ENCODE measurements around the gene SCD5.

Gene SCD5

DNA sequence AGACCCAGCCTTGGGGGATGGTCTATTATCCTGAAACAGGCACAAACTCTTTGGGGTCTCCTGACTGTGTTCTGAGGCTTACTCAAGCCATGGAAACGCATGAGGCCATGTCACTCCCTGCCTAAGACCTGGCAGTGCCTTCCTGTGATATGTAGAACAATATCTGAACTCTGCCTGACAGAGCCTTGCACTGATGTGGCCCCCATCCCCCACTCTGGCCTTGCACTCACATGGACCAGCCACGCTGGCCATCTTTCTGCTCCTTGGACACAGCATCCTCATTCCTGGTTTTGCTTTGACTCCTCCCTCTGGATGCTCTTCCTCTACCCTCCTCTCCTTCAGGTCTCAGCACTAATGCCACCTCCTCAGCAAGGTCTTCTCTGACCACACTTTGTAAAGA lies 100.2 kb downstream of the SCD5 start:
- no peak for DNase-seq (ENCODE audit: extremely low spot score, insufficient read length, low read depth)
- no peak for FAIRE-seq

DNA sequence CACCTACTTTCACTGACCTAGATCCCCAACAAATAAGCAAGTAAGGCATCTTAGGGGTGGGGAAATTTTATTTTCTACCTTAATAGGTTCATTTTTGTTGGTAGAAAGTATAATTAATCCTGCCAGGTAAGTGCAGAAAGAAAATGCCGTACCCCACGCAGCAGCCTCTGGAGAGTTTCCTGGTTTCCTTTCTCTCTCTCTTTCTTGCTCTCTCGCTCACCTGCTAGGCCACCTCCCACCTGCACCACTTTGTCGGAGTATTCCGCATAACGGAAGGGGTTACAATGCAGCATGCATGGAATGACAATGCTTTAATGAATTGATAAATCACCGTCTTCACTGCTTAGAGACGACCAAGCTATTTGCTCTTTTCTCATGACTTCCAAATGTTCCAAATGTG lies 101.0 kb downstream of the SCD5 start:
- FAIRE-seq: no peak
- DNase-seq (ENCODE audit: extremely low spot score, insufficient read length, low read depth): no peak

DNA sequence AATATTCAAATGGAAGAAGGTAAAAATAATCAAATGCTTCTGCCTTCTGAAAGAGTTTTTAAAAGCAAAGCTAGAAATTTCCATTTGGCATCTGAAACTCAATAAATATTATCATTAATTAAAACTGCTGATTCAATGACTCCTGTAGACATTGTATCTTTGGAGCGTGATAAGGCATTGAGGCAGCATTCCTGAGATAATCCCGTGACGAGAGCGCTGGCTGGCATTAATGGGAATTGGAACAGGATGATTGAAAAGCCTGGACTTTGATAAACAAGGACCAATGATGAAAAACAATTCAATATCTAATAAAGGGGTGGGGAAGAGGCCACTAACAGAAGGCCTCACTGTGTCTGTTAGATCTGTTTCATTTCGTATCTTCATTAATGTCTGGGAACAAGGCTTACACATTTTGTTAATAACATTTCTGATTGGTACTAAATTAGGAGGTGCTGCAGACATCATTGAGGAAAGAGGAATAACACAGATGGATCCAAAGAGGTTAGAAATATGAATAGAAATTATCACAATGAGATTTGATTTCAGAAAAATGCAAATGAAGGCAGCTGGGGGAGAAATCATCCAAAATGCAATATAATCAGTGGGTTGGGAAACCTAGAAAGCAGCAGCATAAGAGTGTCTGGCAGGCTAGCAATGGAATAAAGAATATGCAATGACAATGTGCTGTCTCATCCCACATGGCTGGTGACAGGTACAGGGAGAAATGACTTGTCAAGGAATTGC lies 102.3 kb downstream of the SCD5 start:
- no peak for FAIRE-seq
- no peak for DNase-seq (ENCODE audit: extremely low spot score, insufficient read length, low read depth)

DNA sequence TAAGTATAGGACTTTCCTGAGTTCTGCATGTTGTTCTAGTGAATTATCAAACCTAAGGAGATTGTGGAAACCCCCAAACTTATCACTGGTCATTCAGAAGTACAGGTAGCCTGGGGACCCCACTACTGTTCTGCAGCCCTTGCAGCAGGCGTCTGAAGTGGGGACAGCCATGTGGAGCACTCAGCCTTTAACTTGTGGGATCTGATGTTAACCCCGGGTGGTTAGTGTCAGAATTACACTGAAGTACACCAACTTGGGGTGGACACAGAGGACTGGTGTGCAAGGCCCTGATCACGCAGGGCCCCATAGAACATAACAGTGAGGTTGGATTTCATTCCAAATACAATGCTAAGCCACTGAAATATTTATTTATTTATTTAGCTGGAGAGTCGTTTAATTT lies 103.7 kb downstream of the SCD5 start:
- DNase-seq (ENCODE audit: extremely low spot score, insufficient read length, low read depth) (no peak), FAIRE-seq (no peak)

DNA sequence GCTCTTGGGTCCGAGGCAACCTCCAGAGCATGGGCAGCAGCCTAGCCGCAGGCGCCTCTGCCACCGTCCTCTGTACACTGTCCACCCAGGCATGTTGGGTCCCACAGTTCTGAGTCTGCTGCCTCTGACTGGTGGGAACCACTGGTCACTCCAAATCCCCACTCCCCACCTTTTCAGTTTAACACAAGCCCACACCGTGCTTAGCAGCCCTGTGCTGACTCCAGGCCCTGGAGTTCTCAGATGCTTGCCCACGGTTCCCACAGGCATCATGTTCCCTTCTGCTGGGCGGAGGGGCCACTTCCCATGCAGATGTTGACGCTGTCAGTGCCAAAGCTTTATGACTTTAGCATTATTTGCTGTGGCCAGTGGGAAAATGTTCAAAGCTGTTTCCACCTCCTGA lies 104.5 kb downstream of the SCD5 start:
- no peak for FAIRE-seq

DNA sequence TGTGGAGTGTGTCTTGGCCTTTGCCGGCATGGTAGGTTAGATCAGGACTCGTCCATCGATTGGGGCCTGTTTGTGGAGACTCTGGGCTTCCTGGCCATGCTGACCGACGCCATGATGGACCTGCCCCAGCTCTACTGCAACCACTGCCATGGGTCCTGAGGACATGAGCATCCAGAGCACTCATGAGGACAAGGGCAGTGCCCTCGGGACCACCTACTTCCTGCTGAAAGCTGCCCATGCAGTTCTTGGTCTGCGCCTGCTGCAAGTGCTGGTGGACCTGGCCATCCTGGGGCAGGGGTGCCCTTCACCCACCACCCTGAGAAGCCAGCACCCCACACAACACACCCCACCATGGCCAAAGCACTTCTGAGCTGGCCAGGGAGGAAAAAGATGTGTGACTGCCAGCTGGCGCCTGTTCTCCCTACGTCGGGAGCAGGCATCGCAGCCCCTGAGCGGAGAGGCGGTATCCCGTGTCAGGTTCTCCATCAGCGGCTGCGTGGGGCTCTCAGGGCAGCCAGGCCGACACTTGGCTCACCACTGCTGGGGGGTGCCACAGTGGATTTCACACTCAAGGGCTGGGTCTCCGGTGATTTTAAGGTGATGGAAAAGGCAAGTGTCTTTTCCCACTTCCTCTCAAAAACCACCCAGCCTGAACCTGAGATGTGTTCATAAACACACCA lies 106.4 kb downstream of the SCD5 start:
- no peak for DNase-seq (ENCODE audit: extremely low spot score, insufficient read length, low read depth)
- no peak for FAIRE-seq

More for the DNA sequence above, 104.5 kb downstream of the SCD5 start:
- DNase-seq (ENCODE audit: extremely low spot score, insufficient read length, low read depth): no peak

DNA sequence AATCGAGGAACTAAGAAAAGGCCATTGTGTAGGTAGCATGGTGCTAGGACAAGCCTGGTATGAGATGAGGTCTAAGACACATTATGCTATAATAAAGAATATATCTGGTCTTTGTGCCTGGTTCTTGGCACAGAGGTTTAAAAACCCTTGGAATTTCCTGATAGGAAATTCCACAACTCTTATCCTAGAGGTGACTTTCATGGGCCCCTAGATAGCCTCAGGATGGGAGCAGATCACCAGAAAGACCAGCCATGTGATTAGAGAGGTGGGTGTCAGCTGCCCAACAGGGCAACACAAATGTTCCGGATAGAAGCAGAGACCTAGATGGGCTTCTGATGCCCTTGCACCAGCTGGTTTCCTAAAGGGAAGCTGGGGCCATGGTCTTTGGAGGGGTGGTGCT lies 107.2 kb downstream of the SCD5 start:
- DNase-seq (ENCODE audit: extremely low spot score, insufficient read length, low read depth) (no peak), FAIRE-seq (no peak)

DNA sequence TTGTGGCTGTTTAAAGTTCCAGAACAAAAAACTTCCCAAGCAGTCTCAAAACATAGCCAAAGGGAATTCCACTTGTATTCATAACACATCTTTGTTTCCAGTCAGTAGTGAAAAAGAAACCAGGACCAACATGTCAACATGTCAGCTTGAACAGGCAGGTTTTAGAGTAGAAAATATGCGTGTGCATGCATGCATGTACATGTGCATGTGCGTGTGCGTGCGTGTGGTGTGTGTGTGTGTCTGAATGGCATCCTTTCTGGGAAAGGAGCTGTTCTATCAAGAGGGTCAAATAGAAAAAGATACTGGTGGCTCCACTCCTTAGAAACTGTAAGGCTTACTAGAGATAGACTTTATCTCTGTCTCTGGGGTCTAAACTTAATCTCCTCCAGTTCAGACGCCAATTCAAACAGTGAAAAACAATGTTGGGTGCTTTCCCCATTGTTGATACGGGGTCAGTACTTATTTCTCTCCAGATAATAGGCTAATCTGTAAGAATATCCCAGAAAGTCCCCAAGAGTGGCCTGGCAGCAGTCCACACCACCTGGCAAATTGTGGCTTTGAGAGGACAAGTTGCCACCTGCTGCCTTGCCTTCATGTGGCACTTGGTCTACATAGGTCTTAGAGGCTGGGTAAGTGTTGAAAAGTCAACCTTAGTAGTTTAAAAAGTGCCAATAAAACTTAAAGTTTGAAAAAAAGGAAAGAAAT lies 110.4 kb downstream of the SCD5 start:
- no peak for DNase-seq (ENCODE audit: extremely low spot score, insufficient read length, low read depth)
- no peak for FAIRE-seq

DNA sequence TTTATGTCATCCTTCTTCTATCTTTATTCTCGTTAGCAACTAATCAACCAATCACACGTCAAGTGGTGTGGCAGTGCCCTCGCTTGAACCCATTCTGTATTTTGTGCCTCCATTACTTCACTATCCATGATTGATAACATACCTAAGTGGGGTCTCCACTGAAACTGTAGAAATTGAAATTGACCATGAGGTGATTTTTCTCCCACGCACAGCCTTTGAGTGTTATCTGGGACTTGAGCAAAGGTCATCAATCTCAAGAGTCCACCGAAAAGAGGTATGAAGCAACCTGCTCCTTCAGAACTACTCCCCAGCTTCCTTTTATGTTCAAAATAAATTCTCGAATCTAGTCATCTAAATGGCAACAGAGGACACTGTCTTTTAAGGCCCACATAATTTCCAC lies 111.1 kb downstream of the SCD5 start:
- no peak for DNase-seq (ENCODE audit: extremely low spot score, insufficient read length, low read depth)
- FAIRE-seq: no peak

DNA sequence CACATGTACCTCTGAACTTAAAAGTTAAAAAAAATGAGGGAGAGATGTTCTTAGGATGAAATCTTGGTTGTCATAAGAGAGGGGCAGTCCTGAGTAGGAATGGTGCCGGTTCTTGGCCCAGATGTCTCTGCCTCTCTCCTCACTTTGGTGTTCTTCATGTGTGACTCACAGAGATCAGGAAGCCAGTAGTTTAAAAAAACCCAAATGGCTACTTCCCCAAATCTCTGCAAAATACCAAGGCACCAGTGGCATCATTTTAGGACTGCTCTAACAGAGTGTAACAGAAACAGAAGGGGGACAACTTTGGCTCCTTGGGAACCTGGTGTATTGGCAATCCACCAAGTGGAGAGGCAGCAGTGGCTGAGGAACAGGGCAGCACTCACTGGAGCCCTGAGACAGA lies 116.8 kb downstream of the SCD5 start:
- DNase-seq (ENCODE audit: extremely low spot score, insufficient read length, low read depth) (no peak), FAIRE-seq (no peak)

DNA sequence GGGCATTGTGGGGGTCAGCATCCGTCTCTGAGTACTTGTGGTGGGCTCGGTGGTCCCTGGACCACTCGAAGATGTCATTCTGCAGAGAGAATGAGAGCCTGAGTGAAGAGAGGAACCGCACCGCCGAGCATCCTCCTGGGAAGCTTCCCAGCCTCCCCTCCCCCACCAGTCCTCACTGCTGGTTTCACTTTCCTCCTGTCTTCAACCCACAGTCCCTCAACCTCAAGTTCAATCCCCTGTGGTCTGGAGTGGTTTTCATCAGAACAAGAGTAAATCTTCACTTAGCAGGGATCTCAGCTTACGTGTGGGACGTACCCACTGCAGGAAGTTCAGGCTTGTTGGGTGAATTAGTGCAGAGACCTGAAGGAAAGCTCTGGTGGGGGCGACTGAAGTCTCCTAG lies 117.8 kb downstream of the SCD5 start:
- FAIRE-seq (no peak), DNase-seq (ENCODE audit: extremely low spot score, insufficient read length, low read depth) (no peak)

DNA sequence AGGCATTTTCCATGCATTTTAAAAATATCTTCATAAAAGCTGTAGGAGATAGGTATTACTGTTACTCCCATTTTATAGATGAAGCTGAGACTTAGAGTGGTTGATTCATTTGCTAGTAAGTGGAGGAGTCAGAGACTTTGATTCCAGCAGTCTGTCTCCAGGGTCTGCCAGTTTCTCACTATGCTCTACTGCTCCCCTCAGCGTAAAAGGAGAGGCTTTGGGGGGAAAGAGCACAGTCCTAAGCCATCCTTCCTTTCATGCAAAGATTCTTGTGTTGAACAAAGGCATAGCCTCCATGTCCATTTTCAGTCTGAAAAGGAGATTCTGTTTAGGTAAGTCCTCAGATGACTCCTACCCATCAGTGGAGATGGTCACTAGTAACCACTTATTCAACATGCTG lies 119.1 kb downstream of the SCD5 start:
- FAIRE-seq (no peak), DNase-seq (ENCODE audit: extremely low spot score, insufficient read length, low read depth) (no peak)

DNA sequence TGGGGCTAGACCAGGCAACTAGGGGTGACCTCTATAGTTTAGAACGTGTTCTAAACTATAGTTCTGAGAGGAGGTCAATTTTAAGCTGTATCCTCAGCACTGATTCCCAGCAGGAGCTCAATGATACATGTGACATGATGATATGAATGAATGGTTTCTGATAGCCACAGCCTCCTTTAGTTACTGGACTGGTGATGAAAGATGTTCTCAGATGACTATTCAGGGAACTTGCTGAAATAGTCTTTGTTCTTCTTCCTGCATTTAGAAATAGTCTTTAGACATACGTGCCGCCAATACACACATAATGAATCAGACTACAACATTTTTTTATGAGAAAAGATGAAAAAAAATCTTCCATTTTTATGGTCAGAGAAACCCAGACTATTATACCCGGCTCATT lies 120.5 kb downstream of the SCD5 start:
- FAIRE-seq: no peak
- no peak for DNase-seq (ENCODE audit: extremely low spot score, insufficient read length, low read depth)

DNA sequence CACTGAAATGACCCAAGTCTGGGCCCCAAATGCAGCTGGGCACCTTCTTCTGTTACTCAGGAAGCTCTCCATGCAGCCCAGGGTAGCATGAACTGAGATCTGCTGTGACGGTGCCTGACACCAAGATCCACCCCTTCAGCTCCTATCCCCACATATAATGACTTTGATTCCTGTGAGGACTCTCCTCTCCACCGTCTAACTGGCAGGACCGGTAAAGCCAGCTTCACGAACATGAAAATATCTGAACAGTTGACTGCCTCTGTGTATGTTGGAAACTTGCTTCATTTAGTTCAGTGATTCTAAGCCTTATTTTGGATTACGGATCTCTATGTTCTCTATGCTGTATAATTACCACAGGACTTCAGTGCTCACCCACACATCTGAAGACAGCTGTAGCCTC lies 121.3 kb downstream of the SCD5 start:
- DNase-seq (ENCODE audit: extremely low spot score, insufficient read length, low read depth): no peak
- no peak for FAIRE-seq

DNA sequence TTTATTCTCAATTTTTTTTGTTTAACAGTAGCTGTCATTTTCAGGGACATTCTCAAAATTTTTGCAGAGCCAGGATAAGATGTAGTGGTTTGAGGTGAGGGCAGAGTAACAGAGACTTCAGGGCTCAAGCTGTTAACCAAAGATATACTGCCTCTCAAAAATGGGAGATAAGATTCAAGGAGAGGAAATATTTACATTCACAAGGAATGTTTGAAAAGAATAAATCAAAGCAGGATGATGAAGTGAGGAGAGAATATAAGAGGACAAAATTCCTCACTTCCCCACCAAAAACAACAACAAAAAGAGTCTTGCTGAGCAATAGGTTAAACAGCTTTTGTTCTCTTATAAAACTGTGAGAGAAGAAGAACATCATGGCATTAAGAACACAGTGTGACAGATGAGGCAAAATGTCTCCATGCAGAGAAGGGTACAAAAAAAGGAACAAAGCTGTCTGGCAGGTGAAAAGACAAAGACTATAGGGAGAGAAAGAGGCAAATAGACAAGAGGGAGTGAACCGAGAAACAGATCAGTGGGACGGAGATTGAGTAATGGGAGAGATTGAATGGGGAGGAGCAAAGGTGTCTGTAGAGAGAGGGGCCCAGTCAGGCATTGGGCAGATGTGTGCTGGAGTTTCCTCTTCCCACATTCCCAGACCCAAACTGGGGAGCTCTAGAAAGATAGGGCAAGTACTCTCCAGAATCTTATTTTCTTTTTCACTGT lies 130.7 kb downstream of the SCD5 start:
- FAIRE-seq (no peak), DNase-seq (ENCODE audit: extremely low spot score, insufficient read length, low read depth) (no peak)

DNA sequence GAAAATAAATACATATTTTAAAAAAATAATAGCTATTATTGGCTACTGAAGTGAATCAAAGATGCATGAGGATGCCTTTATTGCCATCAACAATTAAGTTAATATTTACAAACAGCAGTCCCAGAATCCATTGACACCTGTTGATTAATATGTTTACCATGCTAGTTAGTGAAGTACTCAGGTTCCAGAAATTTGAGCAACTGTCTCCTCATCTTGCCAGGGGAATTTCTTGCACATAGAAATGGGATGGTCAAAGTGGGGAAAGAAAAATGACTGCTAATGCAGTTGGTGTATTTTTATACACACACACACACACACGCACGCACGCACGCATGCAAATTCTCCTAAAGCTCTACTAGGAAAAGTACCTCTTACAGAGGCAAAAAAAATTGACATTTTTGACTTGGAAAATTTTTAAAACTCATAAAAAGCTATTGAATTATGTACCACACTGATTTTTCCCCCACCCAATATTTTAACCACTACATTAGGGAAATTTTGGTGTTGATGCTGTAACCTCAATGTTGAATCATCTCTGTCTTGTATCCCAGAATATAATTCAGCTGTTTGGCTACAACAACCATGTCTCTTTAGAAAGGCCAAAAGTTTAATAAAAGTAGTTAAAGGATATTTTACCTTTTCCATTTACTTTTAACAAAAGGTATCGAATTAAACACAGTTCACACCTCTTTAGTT lies 131.5 kb downstream of the SCD5 start:
- DNase-seq (ENCODE audit: extremely low spot score, insufficient read length, low read depth) (no peak), FAIRE-seq (no peak)

DNA sequence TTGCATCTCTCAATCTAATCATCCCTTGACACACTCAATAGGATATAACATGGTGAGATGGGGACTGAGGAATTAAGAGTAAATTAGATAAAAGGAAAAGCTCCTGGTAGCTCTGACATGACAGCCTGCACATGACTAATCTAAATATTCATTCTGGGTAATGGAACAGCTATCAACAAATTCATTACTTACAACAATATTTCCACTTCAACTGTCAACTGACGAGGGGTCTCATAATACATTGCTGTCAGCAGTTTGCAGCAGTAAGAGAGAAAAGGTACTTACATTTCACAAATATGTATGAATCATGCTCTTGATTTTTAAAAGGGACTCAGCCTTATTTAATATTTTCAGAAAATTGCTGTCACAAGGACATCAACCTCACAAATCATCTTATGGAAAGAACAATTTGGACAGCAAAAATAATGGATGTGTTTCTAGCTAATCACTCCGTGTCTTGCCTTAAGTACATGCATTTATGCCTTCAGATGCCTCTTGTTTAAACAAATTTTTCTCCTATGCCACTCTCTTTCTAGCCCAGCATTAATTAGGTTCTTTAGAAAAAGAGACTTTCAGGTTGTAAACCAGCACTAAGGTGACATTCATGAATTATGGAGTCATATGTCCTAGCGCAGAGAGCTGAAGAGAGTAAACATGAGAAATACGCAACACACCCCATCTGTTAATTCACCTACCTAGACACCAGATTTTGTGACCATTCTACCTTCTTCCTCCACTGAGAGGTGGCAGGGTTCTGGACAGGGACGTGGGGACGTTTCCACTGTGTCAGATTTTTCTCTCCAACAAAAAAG lies 137.2 kb downstream of the SCD5 start:
- FAIRE-seq: no peak
- no peak for DNase-seq (ENCODE audit: extremely low spot score, insufficient read length, low read depth)

DNA sequence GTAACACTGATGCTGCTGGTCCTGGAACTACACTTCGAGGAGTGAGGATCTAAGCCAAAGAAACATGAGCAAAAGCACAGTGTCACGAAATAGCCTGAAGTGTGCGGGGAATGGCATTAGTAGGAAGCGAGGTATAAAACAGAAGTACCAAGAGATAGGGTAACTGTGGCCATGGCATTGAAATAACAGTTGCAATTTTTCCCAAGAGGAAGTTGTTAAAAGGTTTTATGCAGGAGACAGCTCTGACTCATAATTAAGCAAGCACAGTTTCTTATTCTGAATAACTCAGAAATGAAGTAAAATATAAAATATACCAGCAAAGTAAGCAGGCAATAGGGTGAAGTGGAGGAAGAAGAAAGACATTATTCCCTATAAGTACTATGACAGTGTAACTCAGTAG lies 146.5 kb downstream of the SCD5 start:
- no peak for FAIRE-seq

DNA sequence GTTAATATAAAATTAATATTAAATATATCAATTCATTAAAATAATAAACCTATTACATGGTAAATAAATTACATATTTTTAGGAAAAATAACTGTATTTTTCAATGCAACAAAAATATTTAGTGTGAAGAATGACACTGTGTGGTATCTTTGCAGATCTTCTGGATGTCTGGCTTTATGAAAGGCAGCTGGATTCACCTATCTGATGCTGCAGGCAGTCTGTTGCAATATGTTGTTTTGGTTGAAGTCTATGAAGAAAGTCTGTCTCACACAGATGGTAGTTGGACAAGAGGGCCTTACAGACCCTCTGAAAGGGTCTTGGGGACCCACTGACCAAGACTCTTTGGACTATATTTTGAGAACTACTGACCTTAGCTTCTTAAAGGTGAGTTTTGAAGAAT lies 147.7 kb downstream of the SCD5 start:
- DNase-seq (ENCODE audit: extremely low spot score, insufficient read length, low read depth) (no peak), FAIRE-seq (no peak)

More for the DNA sequence above, 146.5 kb downstream of the SCD5 start:
- DNase-seq (ENCODE audit: extremely low spot score, insufficient read length, low read depth): no peak
